Activated gamma-delta T cell treated with Interleukin-2 at 50 U/mL for 16 hours (primary cell): ENCODE measurements around the gene SGCA.

Source experiments
- DNase-seq: peaks from one replicate; pipeline ENCODE4 v3.0.0-alpha.2; 2020

SGCA gene

DNA sequence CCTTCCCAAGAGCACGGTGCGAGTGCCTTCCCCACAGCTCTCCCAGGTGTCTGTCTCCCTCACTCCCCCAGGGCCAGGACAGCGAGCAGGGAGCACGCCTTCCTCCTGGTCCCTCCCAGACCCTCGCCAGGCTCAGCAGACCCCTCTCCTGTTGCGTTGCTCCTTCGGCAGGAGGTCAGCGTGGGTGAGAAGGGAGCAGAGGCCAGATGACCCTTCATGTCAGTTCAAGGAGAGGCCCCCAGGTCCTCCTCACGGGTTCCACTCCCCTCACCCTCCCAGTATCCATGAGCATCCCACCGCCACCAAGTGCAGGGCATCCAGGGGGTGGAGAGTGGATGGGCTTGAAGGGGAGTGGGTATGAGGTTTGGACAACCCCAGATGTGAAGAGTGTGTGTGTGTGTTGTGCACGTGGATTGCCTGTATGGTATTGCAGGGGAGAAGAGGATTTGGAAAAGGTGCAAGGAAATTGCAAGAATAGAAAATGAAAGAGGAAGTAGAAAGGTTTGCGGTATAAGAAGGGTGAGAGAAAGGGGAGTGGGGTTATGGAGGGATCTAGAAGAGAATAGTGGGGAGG is 17.7 kb downstream of the SGCA start:
- no peak for DNase-seq

DNA sequence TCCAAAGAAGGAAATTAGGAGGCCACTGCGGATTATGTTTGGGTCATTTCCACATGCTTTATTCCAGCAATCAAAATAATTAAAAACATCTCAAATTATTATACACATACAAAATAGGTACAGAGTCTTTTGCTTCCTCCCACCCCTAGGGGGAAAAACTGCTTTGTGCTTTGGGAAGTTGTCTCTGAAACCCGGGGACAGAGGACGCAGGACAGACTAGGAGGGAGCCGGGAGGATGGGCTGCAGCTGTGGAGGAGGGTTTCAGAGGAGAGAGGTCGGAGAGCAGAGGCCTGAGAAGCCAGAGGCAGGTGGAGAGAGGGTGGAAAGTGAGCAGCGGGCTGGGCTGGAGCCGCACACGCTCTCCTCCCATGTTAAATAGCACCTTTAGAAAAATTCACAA is 18.3 kb downstream of the SGCA start:
- no peak for DNase-seq

DNA sequence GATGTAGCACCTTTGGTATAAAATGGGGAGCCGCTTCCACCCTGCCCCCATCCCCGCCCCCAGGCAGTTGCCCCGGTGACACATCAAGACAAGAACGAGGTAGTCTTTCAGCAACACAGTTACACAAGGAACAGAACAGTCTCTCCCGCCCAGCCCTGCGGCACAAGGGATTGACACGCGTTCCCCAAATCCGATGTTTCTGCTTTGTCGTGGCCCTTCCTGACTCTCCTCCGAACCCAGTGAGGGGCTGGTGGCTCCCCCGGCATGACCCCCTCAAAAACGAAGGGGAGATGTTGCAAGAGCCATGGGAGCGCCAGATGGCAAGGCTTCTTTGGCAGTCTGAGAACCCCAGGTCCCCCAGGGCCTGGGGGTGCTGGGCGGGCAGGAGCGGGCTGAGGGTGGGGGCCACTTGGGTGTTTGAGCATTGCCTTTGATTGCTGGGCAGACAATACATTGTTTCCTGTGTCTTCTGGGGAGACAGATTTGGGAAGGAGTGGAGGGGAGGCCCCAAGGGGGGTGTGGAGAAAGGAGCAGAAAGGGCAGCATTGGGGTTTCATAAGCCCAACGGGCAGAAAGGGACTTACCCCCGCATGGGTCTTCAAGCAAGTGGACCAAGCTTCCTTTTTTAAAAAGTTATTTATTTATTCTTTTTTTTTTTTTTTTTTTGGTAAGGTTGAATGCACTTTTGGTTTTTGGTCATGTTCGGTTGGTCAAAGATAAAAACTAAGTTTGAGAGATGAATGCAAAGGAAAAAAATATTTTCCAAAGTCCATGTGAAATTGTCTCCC is 19.0 kb downstream of the SGCA start:
- DNase-seq = no peak

DNA sequence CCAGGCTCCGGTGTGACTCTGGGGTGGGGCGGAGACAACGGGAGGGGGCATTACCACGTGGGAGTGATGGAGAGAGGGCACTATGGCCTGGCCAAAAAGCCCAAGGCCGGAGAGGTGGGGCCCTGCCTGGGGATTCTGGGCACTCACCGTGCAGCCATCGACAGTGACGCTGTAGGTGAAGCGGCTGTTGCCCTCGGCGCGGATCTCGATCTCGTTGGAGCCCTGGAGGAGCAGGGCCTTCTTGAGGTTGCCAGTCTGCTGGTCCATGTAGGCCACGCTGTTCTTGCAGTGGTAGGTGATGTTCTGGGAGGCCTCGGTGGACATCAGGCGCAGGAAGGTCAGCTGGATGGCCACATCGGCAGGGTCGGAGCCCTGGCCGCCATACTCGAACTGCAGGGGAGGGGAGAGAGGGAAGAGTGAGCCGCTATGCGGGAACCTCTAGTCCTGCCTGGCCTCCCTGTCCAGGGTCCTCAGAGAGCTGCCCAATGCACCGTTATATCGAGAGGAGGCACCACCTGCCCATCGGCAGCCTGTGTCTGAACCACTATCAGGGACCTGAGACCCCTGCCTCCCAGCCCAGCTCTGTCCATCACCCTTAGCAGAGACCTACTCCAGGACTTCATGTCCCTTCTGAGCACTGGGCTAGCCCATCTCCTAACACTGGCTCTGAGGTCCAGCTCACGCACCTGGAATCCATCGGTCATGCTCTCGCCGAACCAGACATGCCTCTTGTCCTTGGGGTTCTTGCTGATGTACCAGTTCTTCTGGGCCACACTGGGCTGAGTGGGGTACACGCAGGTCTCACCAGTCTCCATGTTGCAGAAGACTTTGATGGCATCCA is 20.0 kb downstream of the SGCA start:
- no peak for DNase-seq

DNA sequence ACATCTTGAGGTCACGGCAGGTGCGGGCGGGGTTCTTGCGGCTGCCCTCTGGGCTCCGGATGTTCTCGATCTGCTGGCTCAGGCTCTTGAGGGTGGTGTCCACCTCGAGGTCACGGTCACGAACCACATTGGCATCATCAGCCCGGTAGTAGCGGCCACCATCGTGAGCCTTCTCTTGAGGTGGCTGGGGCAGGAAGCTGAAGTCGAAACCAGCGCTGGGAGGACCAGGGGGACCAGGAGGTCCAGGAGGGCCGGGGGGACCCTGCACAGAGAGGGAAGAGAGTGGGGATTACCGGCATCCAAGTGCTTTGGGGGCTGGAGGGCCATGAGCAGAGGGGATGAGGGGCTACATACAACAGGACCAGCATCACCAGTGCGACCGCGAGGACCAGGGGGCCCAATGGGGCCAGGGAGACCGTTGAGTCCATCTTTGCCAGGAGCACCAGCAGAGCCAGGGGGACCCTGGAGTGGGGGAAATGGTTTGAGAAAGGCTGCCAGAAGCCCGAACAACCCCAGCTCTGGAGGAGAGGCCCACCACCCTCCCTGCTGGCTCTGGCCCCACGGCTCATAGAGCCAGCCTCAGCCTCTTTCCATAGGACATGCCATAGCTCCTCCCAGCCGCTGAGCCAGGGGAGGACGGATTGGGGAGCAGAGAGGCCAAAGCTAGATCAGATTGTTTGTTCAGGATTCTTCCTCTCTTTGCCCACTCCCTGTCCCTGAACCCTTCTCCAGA is 21.0 kb downstream of the SGCA start:
- no peak for DNase-seq

DNA sequence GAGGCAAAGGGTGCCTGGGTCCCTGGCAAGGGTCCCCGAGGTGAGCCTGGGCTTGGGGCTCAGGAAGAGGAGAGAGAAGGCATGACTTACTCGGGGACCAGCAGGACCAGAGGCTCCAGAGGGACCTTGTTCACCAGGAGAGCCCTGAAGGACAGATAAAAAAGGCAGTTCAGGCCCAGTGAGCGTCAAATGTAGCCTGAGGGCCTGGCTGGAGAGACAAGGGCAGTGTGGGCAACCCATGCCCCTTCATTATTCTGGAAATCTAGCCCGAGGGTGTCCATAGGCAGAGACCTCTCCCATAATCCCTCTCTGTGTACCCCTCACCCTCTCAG is 21.6 kb downstream of the SGCA start:
- DNase-seq = no peak

DNA sequence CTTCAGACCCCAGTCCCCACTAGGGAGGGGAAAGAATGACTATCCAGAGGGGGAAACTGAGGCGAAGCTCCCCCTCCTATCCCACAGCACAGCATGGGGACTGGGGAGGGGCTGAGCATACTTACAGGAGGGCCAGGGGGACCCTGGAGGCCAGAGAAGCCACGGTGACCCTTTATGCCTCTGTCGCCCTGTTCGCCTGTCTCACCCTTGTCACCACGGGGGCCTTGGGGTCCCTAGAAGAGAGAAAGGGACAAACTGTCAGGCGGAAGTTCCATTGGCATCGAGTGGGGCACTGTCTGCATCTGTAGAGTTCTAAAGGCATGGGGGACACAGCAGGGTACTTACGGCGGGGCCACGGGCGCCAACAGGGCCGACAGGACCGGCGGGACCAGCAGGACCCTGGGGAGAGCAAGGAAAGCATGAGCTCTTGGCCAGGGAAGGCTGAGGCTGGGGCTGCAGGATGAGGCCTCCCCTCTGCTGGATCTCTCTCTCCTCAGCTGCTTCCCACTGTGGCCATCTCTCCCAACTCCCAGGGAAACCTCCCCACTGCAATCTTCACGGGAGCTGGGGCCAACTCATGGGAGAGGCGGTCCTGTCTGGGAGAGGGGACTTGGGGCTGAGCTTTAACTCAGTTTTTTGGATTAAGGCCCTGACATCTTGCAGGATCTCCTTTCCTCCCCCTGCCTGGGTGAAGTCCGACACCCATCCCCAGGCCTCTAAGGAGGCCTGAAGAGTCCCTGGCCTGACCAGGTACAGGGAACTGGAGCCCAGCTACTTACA is 22.1 kb downstream of the SGCA start:
- no peak for DNase-seq

DNA sequence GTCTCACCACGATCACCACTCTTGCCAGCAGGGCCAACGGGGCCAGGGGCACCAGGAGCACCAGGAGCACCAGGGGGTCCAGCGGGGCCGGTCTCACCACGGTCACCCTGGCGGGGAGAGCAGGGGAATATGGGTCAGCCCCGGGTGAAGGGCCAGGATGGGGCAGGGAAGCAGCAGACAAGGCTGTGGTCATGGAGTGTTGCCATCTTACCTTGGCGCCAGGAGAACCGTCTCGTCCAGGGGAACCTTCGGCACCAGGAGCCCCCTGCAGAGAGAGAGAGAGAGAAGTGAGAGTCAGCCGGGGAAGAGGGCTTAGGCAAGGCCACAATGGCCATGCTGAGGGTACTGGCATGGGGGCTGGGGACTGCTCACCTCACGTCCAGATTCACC is 22.7 kb downstream of the SGCA start:
- no peak for DNase-seq

DNA sequence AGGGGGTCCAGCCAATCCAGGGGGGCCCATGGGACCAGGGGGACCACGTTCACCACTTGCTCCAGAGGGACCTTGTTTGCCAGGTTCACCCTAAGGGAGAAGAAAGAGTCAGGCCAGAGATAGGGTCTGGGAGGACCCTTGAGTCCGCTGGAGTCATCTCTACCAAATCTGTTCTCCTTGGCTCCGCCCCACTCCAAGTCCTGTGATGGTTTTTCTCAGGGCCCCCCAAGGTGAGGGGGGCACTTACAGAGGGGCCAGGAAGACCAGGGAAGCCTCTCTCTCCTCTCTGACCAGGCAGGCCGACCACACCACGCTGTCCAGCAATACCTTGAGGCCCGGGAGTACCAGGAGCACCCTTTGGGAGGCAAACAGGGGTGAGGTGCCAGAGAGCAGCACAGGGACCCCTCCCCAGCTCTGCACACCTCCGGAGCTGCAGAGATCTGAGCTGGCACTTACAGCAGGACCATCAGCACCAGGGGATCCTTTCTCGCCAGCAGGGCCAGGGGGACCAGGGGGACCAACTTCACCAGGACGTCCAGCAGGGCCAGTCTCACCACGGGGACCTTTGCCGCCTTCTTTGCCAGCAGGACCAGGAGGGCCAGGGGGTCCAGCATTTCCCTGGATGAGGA is 23.2 kb downstream of the SGCA start:
- DNase-seq = no peak

DNA sequence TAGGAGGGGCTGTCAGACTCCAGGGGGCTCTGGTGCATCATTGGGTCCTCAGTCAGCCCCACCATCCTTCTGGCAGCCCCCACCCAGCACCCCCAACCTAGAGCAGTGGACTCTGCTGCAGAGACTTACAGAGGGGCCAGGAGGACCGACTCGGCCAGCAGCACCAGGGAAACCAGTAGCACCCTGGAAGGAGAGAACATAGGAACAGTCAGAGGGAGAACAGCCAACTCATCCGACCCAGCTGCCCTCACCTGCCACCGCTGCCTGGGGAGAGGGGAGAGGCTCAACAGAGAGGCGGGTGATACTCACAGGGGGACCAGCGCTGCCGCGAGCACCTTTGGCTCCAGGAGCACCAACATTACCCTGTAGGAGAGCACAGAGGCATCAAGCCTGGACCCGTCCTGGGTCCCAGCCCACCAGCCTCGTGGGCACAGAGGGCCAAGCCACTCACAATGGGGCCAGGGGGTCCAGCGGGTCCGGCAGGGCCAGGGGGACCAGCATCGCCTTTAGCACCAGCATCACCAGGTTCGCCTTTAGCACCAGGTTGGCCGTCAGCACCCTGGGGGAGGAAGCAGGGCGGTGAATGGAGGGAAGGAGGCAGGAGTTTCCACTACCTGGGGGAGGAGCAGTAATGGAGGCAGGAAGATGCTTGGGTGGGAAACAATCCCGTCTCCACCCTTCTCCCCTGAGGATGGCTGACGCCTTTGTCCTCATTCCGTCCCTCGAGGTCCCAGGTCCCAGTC is 23.9 kb downstream of the SGCA start:
- DNase-seq = no peak

DNA sequence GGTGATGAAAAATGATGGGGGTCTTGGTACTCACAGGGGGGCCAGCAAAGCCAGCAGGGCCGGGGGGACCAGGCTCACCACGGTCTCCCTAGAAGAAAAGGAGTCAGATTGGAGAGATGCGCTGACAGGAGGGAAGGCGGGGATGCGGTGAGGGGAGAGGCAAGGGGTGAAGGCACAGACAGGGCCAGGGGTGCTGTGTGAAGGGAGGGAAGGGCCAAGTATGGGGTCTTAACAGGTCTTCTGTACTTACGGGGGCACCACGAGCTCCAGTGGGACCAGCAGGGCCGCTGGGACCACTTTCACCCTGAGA is 24.4 kb downstream of the SGCA start:
- DNase-seq = no peak

DNA sequence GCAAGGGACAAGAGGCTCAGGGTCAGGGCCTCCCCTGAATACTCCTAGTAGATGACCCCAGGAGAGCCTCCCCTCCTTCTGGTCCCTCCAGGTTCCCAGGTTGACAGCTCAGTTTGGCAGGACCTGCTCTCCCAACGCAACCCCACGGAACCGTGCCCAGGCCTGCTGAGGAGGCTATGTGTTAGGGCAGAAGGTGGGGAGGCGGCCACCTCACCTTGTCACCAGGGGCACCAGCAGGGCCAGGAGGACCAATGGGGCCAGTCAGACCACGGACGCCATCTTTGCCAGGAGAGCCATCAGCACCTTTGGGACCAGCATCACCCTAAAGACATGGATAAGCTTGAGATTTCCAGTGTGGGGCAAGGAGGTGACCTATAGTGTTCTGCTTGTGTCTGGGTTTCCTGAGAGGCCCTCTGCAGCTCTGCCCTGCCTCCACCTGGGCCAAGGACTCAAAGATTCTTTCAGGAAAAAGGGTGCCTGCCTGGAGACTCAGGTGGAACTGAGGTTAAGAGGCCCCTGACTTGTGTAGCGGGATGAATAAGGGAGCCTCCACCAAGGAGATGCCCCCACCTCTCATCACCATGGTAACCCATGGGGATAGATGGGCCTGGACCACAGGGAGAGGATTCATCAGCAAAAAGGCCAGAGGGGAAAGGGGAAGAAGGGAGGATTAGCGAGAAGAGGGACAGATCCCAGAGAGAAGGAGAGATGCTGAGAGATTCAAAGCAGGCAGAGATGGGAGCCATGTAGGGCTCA is 25.0 kb downstream of the SGCA start:
- no peak for DNase-seq

DNA sequence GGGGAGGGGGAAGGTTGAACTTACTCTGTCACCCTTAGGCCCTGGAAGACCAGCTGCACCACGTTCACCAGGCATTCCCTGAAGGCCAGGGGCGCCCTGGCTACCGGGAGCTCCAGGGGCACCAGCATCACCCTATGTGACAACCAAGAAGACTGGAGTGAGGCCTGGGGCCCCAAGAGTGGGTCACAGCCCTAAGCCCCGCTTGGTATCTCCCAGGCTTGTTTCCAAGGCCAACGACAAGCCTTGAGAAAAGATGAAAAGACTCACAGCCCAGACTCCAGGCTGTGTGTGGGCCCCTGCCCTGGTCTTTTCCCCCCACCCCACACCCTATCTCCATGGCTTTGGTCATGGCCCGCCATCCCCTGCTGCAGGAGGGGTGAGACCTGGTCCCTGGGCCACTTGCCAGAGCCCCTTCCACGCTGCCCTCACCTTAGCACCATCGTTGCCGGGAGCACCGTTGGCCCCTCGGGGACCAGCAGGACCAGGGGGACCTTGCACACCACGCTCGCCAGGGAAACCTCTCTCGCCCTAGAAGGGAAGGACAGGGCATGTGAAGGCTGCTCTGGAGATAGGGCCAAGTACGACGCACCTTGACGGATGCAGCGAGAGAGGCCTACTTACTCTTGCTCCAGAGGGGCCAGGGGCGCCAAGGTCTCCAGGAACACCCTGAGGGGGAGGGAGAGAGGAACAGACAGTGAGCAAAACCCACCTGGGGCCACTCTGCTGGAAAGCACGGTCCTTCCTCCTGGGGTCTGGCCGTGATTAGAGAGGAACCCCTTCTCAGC is 25.7 kb downstream of the SGCA start:
- DNase-seq = no peak

DNA sequence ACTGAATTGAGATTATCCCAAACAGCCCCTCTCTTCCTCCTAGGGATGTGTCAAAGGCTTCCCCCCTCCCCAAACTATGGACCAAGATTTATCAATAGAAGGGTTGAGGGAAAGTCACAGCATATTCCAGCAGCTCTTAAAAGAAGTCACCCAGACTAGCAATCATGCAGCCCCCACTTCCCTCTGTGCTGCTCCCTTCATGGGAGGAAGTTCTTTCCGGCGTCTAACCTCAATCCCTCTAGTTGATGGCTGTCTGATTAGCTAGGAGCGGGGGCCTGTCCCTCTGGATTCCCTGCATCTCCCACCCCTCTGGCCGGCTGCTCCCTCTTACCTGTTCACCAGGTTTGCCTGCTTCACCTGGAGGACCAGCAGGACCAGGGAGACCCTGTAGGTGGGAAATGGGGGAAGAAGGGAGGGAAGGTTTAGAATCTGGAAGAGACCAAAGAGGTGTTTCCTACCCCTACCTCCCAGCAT is 26.4 kb downstream of the SGCA start:
- DNase-seq = no peak

DNA sequence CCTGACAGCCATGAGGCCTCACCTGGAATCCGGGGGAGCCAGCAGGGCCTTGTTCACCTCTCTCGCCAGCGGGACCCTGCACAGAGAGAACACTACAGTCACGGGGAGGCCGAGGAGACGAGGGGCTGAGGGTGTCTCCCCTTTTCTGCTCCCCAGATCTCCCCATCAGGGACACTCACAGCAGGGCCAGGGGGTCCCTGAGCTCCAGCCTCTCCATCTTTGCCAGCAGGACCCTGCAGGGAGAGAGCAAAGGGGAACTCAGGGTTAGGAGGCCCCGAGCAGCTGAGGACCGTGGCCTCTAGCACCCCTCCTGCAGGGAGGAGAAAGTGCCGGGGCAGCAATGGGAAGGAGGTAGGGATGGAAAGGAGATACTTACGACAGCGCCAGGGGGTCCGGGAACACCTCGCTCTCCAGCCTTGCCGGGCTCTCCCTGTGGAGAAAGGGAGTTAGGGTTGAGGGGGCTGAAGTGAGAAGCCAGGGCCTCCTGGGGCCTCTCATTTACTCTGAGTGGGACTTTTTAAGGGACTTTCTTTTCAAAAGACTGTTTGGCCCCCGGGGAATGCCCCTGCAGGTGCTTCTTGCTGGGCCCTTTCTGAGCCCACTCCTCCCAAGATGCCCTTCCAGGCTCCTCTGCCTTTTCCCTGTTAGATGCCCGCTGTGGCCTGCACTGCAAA is 26.9 kb downstream of the SGCA start:
- no peak for DNase-seq

DNA sequence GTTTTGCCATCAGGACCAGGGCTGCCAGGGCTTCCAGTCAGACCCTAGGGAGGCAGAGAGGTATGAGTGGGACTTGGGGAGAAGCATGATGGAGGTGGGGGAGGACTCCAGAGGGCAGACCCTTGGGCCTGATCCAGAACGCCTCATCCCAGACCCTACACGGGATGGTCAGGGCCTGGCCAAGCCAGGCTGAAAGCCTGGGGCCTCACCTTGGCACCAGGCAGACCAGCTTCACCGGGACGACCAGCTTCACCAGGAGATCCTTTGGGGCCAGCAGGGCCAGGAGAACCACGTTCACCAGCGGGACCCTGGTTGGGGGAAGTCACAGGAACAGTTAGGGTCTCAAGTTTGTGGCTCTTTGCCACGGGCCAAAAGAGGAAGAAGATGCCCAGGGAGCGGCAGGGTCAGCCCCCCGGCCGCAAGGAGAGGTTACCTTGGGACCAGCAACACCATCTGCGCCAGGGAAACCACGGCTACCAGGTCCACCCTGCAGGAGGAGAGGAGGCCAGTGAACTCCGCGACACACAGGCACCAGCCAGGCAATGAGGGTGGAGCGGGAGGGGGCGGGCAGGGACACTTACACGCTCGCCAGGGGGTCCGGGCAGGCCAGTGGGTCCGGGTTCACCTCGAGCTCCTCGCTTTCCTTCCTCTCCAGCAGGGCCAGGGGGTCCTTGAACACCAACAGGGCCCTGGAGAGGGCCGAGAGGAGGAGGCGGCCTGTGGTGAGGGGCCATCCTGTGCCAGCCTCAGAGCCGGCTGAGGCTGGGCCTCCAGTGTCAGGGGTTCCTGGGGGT is 28.5 kb downstream of the SGCA start:
- DNase-seq = no peak

DNA sequence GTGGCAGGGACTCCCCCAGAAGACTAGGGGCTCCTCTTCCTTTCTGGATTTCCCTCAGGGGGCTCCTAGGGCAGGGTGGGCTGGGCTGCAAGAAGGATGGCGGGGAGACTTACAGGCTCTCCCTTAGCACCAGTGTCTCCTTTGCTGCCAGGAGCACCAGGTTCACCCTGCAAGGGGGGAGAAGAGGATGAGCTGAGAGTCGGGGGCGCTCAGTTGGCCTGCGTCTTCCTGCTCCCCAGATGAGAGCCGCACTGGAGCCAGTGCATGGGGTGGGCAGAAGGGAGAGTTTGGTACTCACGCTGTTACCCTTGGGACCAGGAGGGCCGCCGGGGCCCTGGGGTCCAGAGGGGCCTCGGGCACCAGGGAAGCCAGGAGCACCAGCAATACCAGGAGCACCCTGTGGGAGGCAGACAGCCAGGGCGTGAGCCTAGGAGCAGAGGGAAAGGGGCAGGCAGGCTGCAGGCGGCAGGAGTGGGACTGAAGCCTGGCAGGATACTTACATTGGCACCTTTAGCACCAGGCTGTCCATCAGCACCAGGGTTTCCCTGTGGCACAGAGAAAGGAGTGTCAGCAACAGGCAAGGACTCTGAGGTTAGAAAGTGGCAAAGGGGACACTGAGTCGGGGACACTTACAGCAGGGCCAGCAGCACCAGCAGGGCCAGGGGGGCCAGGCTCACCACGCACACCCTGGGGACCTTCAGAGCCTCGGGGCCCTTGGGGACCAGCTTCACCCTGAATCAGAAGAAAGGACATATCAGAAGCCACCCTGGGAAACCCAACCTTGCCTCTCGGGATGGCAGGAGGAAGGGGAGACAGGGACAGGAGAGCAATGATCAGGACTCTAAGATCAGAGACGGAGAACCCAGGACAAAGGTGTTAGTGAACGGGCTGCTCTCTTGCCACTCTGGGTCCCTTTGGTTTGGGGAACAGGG is 29.4 kb downstream of the SGCA start:
- no peak for DNase-seq
